Fibroblast of skin of right biceps (primary cell): Measurements from ENCODE around the gene CTIF.
"Not testable (repeated sequence)": the region's sequence is repeated elsewhere in the genome, so short reads cannot be mapped to it uniquely, and the experiment has no call there.

Source experiments
- DNase-seq: peaks from one replicate; pipeline ENCODE4 v3.0.0-alpha.2; 2013

The CTIF gene

GRCh38 chr18:48715711-48716361, 177.0 kb downstream of the CTIF start:
- no peak for DNase-seq

- not testable (repeated sequence) for DNase-seq
Observed at GRCh38 chr18:48717227-48717626, 178.4 kb downstream of the CTIF start.

- DNase-seq = no peak
Observed at GRCh38 chr18:48718251-48718959, 179.6 kb downstream of the CTIF start.

- peak; percentile 30 for DNase-seq
Observed at GRCh38 chr18:48719388-48719787, 180.6 kb downstream of the CTIF start.

- peak; percentile 93 for DNase-seq
Observed at GRCh38 chr18:48719974-48720654, 181.3 kb downstream of the CTIF start.

GRCh38 chr18:48720655-48721025, 181.8 kb downstream of the CTIF start:
- no peak for DNase-seq

GRCh38 chr18:48721312-48721711, 182.5 kb downstream of the CTIF start:
- DNase-seq = peak; percentile 33

GRCh38 chr18:48723016-48723415, 184.2 kb downstream of the CTIF start:
- DNase-seq = no peak

- no peak for DNase-seq
Observed at GRCh38 chr18:48723837-48724236, 185.0 kb downstream of the CTIF start.

GRCh38 chr18:48724442-48724841, 185.6 kb downstream of the CTIF start:
- DNase-seq = no peak

- no peak for DNase-seq
Observed at GRCh38 chr18:48724939-48725338, 186.1 kb downstream of the CTIF start.

- no peak for DNase-seq
Observed at GRCh38 chr18:48725562-48725961, 186.7 kb downstream of the CTIF start.

GRCh38 chr18:48727681-48728080, 188.8 kb downstream of the CTIF start:
- DNase-seq = peak; percentile 31

GRCh38 chr18:48728204-48728833, 189.5 kb downstream of the CTIF start:
- DNase-seq = peak; percentile 100

GRCh38 chr18:48729404-48729803, 190.6 kb downstream of the CTIF start:
- DNase-seq = peak; percentile 85

- DNase-seq = no peak
Observed at GRCh38 chr18:48730010-48730409, 191.2 kb downstream of the CTIF start.

- DNase-seq = no peak
Observed at GRCh38 chr18:48732767-48733424, 194.1 kb downstream of the CTIF start.

GRCh38 chr18:48733643-48734253, 194.9 kb downstream of the CTIF start:
- DNase-seq = no peak

GRCh38 chr18:48734460-48734859, 195.6 kb downstream of the CTIF start:
- DNase-seq = peak; percentile 35

- DNase-seq = peak; percentile 74
Observed at GRCh38 chr18:48735080-48735676, 196.3 kb downstream of the CTIF start.

- DNase-seq = no peak
Observed at GRCh38 chr18:48735681-48736255, 196.9 kb downstream of the CTIF start.
